Activated CD4-positive, alpha-beta T cell treated with anti-CD3 and anti-CD28 coated beads, Interleukin-2, Interleukin-6, amounts not matched to agents 100 ng/mL and 50 ng/mL, durations not matched to agents 16 hours and 8 hours (primary cell): ENCODE data around the gene KRTAP12-2.

Source experiments
- DNase-seq: peaks from one replicate; pipeline ENCODE4 v3.0.0-alpha.2; 2020

The KRTAP12-2 gene

DNA sequence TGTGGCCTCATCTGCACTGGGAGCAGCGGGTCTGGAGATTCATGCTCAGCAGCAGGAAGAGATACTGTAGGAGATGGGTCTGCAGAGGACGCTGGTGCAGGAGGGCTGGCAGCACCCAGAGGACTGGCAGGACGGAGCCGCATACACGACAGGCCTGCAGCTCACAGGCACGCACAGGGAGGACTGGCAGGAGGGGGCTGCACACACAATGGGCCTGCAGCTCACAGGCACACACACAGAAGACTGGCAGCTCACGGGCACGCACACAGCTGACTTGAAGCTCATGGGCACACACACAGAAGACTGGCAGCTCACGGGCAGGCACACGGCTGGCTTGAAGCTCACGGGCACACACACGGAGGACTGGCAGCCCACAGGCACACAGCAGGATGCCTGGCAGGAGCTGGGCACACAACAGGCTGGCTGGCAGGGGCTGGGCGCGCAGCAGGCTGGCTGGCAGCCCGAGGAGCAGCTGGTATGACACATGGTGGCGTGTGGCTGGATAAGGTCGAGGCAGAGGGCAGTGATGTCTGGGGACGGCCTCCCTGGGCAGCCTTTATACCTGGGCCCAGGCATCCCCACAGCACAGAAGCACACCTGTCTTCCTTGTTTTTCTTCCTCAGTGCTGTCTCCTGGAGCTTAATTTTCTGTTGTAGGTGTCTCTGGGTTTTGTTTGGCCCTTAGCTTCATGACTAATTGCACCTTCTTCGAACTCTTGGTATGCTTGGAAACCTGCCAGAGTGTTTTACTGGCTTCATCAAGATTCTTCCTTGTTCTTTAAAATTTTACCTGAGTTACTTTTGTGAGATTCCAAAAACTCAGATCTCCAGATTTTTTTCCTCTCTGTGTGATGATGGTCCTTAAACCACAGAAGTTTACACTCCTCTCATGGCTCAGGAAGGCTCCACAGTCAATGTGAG lies at the start of gene KRTAP12-2:
Gene KRTAP12-2, minus strand, starts transcription at position 527 of the 920 bp plus-strand sequence. Its CDS starts 41 bp downstream, at position 486.
- no peak for DNase-seq

DNA sequence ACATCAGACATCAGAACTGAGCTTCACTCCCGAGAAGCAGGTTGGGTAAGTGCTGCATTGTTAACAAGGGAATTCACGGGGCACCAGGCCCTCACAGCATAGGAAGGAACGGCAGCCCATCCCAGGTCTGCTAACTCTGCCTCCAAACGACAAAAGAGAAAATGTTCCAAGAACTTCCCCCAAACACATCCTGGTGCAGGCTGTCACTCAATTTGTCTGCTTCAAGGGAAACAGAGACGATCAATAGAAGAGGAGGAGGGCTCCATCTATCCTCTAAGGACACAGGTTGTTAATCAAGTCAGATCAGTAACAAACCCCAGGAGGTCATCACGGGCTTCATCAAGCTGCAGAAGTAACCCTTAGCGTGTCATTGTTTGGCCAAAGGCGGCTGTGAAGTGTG lies 48.2 kb upstream of the KRTAP12-2 start:
- DNase-seq: no peak

DNA sequence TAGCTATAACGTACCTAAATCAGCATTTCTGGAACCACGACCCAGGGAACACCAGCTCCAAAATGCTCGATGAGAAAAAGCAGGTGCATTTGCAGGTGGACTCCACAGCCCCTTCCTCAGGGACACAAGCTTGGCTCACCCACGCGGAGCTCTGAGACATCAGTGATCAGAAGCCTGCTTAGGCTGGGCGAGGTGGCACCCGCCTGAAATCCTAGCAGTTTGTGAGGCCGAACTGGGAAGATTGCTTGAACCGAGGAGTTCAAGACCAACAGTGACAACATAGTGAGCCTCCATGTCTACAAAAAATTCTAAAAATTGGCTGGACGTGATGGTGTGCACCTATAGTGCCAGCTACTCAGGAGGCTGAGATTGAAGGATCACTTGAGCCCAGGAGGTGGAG lies 47.1 kb upstream of the KRTAP12-2 start:
- no peak for DNase-seq

DNA sequence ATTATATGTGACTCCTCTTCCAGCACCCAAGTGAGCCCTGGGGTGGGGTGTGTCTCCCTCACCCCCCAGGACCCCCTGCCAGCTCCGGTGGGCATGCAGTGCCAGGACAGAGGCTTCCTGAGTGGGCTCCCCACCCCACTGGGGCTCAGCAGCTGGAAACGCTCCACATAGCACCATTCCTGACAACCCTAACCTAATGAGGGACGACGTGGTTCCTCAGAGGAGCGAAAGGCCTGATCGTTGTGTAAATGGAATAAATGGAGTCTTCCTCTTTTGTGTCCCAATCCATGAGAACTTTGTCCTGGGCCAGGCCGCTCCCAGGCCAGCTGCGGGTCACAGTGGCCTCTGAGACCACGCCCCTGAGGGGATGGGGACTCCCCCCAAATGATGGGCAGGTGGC lies 46.4 kb upstream of the KRTAP12-2 start:
- DNase-seq: no peak

GRCh38 chr21:44712203-44713028 lies 45.7 kb upstream of the KRTAP12-2 start:
- DNase-seq: no peak

- no peak for DNase-seq
These were observed 44.8 kb upstream of the KRTAP12-2 start, which contains the start of gene TSPEAR for GRCh38 chr21:44711327-44712202. Gene TSPEAR (minus strand): TSS chr21:44711572. CDS start chr21:44711514, 58 bp downstream.

DNA sequence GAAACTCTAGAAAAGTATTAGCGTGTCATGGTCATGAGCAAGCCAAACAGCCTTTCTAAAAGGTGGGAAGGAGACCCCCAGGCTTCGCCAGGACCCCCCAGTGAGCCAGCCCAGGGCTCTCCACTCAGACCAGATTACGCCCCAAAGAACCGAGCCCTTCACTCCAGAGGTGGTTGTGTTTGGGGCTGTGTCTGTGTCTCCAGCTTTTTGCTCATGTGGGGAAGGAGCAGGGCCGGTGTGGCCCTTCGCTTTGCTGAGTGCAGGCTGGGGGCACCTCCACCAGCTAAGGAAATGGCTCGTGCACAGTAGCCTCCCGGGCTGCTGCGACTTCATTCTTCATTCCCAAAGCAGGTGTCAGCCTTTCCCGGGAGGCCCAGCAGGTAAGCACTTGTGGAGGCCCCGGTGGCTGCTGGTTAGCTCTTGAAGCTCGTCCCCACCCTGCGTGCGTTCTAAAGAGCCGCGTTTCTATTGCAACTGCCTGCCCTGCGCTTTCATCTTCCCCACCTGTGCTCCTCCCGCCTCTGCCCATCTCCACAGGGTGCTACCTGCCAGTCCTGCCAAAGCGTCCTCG lies 44.1 kb upstream of the KRTAP12-2 start:
- DNase-seq: no peak

- no peak for DNase-seq
These were observed 43.6 kb upstream of the KRTAP12-2 start for GRCh38 chr21:44710294-44710665.

- DNase-seq: no peak
These were observed 42.9 kb upstream of the KRTAP12-2 start for GRCh38 chr21:44709426-44710293.

DNA sequence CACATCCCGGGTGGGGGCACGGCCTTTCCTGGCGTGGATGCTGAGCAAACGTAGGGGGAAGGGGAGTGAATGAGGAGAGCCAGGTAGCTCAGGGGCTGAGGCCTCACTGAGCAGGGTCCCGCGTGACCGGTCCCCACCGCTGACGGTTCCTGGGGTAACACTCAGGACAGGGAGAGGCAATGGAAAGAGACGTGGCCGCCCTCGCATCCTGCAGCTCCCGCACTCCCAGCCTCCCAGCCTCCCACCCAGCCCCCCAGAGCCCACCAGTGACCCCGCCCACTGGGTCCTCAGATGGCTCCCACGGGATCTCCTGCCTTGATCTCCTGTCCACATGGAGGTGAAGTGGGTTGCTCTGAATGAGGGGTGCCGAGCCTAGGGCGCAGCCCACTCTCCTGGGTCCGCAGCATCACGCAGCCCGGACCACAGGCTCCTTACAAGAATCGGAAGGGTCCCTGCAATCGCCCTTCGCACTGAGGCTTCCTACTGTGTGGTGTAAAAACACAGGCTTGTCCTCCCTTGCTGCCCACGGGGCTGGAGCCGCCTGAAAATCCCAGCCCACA lies 42.2 kb upstream of the KRTAP12-2 start:
- DNase-seq: no peak

- DNase-seq: no peak
These were observed 41.6 kb upstream of the KRTAP12-2 start for GRCh38 chr21:44708213-44708865.

- DNase-seq: no peak
These were observed 40.2 kb upstream of the KRTAP12-2 start for GRCh38 chr21:44706706-44707581.

GRCh38 chr21:44706026-44706705 lies 39.4 kb upstream of the KRTAP12-2 start:
- no peak for DNase-seq

DNA sequence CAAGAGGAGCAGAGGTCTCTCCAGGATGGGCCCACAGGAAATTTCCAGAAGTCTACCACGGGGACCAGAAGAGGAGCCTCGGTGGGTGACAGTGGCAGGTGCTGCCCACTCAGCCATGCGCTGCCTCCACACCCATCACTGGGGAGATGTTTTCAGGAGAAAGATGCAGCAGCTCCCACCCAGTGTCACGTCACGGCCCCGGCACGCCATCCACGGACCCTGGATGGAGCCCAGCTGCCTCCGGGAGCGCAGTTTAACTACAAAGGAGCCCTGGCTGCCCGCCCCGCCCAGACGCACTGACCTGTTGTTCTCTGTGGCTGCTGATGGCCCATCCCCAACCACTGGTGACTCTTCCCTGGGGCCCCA lies 37.9 kb upstream of the KRTAP12-2 start:
- DNase-seq: no peak

GRCh38 chr21:44703731-44704635 lies 37.3 kb upstream of the KRTAP12-2 start:
- no peak for DNase-seq

GRCh38 chr21:44702973-44703730 lies 36.4 kb upstream of the KRTAP12-2 start:
- DNase-seq: no peak
